Breast epithelium (tissue), 4 donors: ENCODE data around the gene DDX21. TPM values are rescaled to one million over a fixed set of nuclear protein-coding genes. Genes with fewer than 3 reads are reported as not detected.

Source experiments
- DNase-seq, 2 donors: peaks; one replicate each; pipeline ENCODE4 v3.0.0-alpha.2; 2019; ENCODE audit warnings: low spot score in 2 of 2
- H3K27ac ChIP-seq, 2 donors: fragments of 200-600 bp; sonication (generic) in 1 of 2; one replicate each; pipeline ENCODE4 v1.5.1; 2016 to 2019; ENCODE audit warnings: mild to moderate bottlenecking in 1 of 2
- H3K27me3 ChIP-seq, 2 donors: fragments of 200-600 bp; sonication (generic) in 1 of 2; one replicate each; pipeline versions ENCODE4 v1.5.1 to v1.6.0; 2017 to 2019; ENCODE audit warnings: control low read depth in 1 of 2, mild to moderate bottlenecking in 1 of 2
- H3K36me3 ChIP-seq: fragments of 200-600 bp; one replicate; pipeline ENCODE4 v1.5.1; 2019
- H3K4me1 ChIP-seq, 2 donors: fragments of 200-600 bp; sonication (generic); one replicate each; pipeline ENCODE4 v1.5.1; 2016 to 2019; ENCODE audit warnings: control low read depth in 1 of 2
- H3K4me3 ChIP-seq, 3 donors: fragments of 200-600 bp; sonication (generic); 1 replicate in 2 of 3; 2 replicates in 1 of 3; pipeline ENCODE4 v1.5.1; 2016 to 2019; ENCODE audit warnings: mild to moderate bottlenecking in 3 of 3, moderate library complexity in 2 of 3
- H3K9me3 ChIP-seq, 2 donors: fragments of 200-600 bp; sonication (generic) in 1 of 2; one replicate each; pipeline ENCODE4 v1.5.1; 2016 to 2019; ENCODE audit warnings: control low read depth in 1 of 2
- POLR2A ChIP-seq: fragments of 450-650 bp; IDR thresholded peaks from one replicate; pipeline ENCODE4 v1.6.1; 2016; ENCODE audit warnings: antibody characterized with exemption, mild to moderate bottlenecking, moderate library complexity
- POLR2AphosphoS5 ChIP-seq, 3 donors: sonication (generic); formaldehyde crosslinking; IDR thresholded peaks; one replicate each; pipeline ENCODE4 v1.6.1; 2017; ENCODE audit warnings: antibody characterized with exemption in 3 of 3
- intact Hi-C: fragments of 100-400 bp; cut with DNase I; formaldehyde crosslinking; loops from one replicate; pipeline ENCODE4 v1.15.1; 2023; ENCODE audit warnings: low total_unique reads
- total RNA-seq, 3 donors: library from RNA; depleted of rRNA; stranded (reverse); fragments of >200 nt; gene quantifications; one replicate each; pipeline ENCODE4 v1.1.0, GENCODE V29; 2016
- TF ChIP-seq, protein P1 (sequence below), 3 donors: fragments of 450-650 bp; IDR thresholded peaks; one replicate each; pipeline ENCODE4 v1.5.1; 2016 to 2017; ENCODE audit warnings: antibody characterized with exemption in 3 of 3, mild to moderate bottlenecking in 3 of 3, moderate library complexity in 3 of 3

The DDX21 gene
- total RNA-seq, 3 donors from 2014 or later = 52.6 to 83.9 (median 66.7) TPM

DNA sequence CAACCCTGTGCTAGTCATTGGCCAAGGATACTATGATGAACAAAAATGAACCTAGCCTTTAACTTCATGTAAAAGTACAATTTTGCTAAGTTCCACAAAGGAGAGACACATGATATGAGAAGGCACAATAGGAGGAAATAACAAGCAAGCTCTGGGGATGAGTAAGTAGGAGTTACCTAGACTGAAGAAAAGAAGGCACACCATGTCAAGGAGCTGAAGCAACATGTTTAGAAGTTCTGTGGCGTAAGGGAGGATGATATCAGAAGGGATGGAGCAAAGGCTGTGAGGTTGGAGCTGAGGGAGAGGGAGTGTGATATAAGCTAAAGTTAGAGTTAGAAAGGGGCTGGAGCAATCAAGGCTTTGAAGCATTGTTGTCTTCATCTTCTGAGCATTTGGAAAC, 58.2 kb downstream of the DDX21 start:
- intact Hi-C loops = no loop called here
- peaks cover 11% of the 10 kb centered on the region for H3K36me3 ChIP-seq

DNA sequence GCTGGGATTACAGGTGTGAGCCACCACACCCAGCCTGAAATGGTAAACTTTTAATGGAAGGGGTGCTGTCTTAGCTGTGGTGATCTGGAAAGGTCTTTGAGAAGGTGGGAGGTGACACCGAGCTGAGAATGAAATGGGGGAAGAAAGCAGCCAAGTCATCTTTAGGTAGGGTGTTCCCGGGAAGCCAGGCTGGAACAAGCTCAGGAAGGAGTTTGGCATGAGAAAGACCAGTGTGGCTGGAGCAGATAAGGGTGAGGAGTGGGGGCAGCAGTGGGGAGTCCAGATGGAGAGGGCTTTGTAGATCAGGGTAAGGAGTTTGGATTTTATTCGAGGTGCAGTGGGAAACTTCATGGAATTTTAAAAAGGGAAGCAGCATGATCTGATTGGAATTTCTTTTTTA, 62.6 kb downstream of the DDX21 start:
- H3K27me3 ChIP-seq = no peaks in the 10 kb centered on the region
- intact Hi-C loops = no loop called here
- no peak overlapping the region for H3K27ac ChIP-seq
- H3K4me3 ChIP-seq = no peak overlapping the region
- H3K9me3 ChIP-seq = no peaks in the 10 kb centered on the region
- no peaks in the 10 kb centered on the region for H3K4me1 ChIP-seq
- H3K36me3 ChIP-seq = peaks cover 11% of the 10 kb centered on the region
- TF ChIP-seq POLR2AphosphoS5 (IDR thresholded peaks at IDR 0.05) (no peak), POLR2A (no peak)
- TF ChIP-seq, protein P1, sequence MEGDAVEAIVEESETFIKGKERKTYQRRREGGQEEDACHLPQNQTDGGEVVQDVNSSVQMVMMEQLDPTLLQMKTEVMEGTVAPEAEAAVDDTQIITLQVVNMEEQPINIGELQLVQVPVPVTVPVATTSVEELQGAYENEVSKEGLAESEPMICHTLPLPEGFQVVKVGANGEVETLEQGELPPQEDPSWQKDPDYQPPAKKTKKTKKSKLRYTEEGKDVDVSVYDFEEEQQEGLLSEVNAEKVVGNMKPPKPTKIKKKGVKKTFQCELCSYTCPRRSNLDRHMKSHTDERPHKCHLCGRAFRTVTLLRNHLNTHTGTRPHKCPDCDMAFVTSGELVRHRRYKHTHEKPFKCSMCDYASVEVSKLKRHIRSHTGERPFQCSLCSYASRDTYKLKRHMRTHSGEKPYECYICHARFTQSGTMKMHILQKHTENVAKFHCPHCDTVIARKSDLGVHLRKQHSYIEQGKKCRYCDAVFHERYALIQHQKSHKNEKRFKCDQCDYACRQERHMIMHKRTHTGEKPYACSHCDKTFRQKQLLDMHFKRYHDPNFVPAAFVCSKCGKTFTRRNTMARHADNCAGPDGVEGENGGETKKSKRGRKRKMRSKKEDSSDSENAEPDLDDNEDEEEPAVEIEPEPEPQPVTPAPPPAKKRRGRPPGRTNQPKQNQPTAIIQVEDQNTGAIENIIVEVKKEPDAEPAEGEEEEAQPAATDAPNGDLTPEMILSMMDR (IDR thresholded peaks at IDR 0.05) = no peak
- DNase-seq = no peak

More for the DNA sequence above, 58.2 kb downstream of the DDX21 start:
- Histone ChIP-seq H3K9me3 (no peaks in the 10 kb centered on the region), H3K27ac (no peak overlapping the region), H3K4me3 (no peak overlapping the region), H3K4me1 (no peaks in the 10 kb centered on the region), H3K27me3 (no peaks in the 10 kb centered on the region)
- TF ChIP-seq POLR2AphosphoS5 (IDR thresholded peaks at IDR 0.05) (no peak), POLR2A (no peak)
- TF ChIP-seq, protein P1 (IDR thresholded peaks at IDR 0.05) = no peak
- DNase-seq = no peak

DNA sequence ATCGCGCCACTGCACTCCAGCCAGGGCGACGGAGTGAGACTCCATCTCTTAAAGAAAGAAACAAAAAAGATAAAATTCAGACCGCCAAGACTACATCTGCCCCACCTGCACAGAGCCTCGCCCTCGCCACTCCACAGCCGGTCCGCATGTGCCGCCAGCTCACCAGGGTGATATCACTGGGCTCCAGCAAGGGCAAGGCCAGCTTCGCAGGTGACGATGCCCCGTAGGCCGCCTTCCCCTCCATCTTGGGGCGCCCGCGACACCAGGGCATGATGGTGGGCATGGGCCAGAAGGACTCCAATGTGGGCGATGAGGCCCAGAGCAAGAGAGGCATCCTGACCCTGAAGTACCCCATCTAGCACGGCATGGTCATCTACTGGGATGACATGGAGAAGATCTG, 66.6 kb downstream of the DDX21 start:
- intact Hi-C loops = no loop called here
- no peak for DNase-seq
- TF ChIP-seq POLR2A = no peak
- TF ChIP-seq POLR2AphosphoS5 (IDR thresholded peaks at IDR 0.05) = no peak
- TF ChIP-seq, protein P1 (IDR thresholded peaks at IDR 0.05) = no peak
- no peak overlapping the region for H3K27ac ChIP-seq
- no peaks in the 10 kb centered on the region for H3K4me1 ChIP-seq
- no peak overlapping the region for H3K4me3 ChIP-seq
- no peaks in the 10 kb centered on the region for H3K36me3 ChIP-seq
- H3K9me3 ChIP-seq = no peaks in the 10 kb centered on the region
- no peaks in the 10 kb centered on the region for H3K27me3 ChIP-seq

DNA sequence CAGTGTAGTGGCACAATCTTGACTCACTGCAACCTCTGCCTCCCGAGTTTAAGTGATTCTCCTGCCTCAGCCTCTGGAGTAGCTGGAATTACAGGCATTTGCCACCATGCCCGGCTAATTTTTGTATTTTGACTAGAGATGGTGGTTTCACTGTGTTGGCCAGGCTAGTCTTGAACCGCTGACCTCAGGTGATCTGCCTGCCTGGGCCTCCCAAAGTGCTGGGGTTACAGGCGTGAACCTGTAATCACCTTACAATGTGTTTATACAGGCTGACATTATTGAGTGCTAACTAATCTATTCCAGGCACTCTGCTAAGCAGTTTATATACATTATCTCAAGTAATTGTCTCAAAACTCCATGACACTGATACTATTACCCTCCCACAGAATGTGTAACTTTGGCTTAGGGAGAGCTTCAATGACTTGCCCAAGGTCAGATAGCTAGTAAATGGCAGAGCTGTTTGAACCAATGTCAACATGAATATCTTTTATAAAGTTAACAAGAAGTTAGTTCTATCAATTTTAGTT, 69.5 kb downstream of the DDX21 start:
- intact Hi-C loops = no loop called here
- Histone ChIP-seq H3K27ac (no peak overlapping the region), H3K36me3 (no peaks in the 10 kb centered on the region), H3K4me3 (no peak overlapping the region), H3K9me3 (no peaks in the 10 kb centered on the region), H3K4me1 (no peaks in the 10 kb centered on the region), H3K27me3 (no peaks in the 10 kb centered on the region)
- TF ChIP-seq POLR2AphosphoS5 (IDR thresholded peaks at IDR 0.05) (no peak), POLR2A (no peak)
- TF ChIP-seq, protein P1 (IDR thresholded peaks at IDR 0.05) = no peak
- DNase-seq = no peak

DNA sequence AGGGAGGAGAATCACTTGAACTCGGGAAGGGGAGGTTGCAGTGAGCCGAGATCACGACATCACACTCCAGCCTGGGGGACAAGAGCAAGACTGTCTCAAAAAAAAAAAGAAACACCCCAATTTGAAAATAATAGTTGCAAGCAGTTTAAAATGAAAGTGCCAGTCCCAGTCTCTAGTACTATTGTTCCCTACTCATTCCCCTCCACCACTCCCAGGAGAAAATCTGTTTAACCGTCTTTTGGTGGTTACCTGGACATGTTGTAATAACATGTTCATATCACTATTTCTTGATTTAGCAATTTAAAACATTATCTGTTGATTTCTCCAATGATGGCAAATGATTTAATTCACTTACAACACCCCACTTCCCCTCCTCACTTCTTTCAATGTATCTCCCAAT, 77.3 kb downstream of the DDX21 start:
- Histone ChIP-seq H3K27ac (no peak overlapping the region), H3K36me3 (no peaks in the 10 kb centered on the region), H3K4me1 (no peaks in the 10 kb centered on the region), H3K4me3 (no peak overlapping the region), H3K9me3 (no peaks in the 10 kb centered on the region), H3K27me3 (no peaks in the 10 kb centered on the region)
- TF ChIP-seq POLR2A (no peak), POLR2AphosphoS5 (IDR thresholded peaks at IDR 0.05) (no peak)
- TF ChIP-seq, protein P1 (IDR thresholded peaks at IDR 0.05) = no peak
- intact Hi-C loops = no loop called here
- DNase-seq = no peak

Other genes starting within 250 kb of the DDX21 start
- gene CCAR1, start 234.9 kb upstream of the DDX21 start, total RNA-seq = 10 to 100 TPM; 60.6 to 91.9 (median 70.8) TPM
- 10 to 100 TPM in 1 of 3 donors, 1 to 10 TPM in 2; 8.8 to 17.3 (median 9.8) TPM for gene STOX1, start 128.6 kb upstream of the DDX21 start, total RNA-seq
- gene DDX50, start 54.9 kb upstream of the DDX21 start, total RNA-seq = 10 to 100 TPM; 40.3 to 50.2 (median 43.9) TPM
- 10 to 100 TPM; 28.2 to 37.9 (median 29.1) TPM for gene KIFBP, start 32.6 kb downstream of the DDX21 start, total RNA-seq
- gene SRGN, start 131.9 kb downstream of the DDX21 start, total RNA-seq = 100 to 1,000 TPM in 2 of 3 donors, 10 to 100 TPM in 1; 97.2 to 208 (median 114) TPM
- gene VPS26A, start 168.0 kb downstream of the DDX21 start, total RNA-seq = 10 to 100 TPM; 32.1 to 56.0 (median 40.8) TPM
- gene SUPV3L1, start 224.1 kb downstream of the DDX21 start, total RNA-seq = 10 to 100 TPM; 24.3 to 40.1 (median 28.5) TPM